Naive B cell (primary cell): ENCODE measurements around the gene RPL28. TPM values are rescaled to one million over a fixed set of nuclear protein-coding genes. Genes with fewer than 3 reads are reported as not detected.
"Not testable (repeated sequence)": the region's sequence is repeated elsewhere in the genome, so short reads cannot be mapped to it uniquely, and the experiment has no call there.

Source experiments
- ATAC-seq, 2 donors: fragments of 150-1000 bp; cut with Tn5 transposase; 2 replicates each; pipeline ENCODE4 v1.10.0; 2021; ENCODE audit warnings: low read depth in 2 of 2, mild to moderate bottlenecking in 2 of 2, moderate library complexity in 2 of 2
- DNase-seq: peaks from one replicate; pipeline ENCODE4 v3.0.0; 2022
- H3K27ac Mint-ChIP-seq, 6 donors: one replicate each; pipeline ENCODE4 v1.8.0; 2020 to 2022; ENCODE audit warnings: mild to moderate bottlenecking in 6 of 6, mixed read lengths in 6 of 6, moderate library complexity in 5 of 6, inconsistent platforms in 2 of 6
- H3K27me3 Mint-ChIP-seq, 3 donors: one replicate each; pipeline ENCODE4 v1.8.0; 2021 to 2022; ENCODE audit warnings: mixed read lengths in 3 of 3, mild to moderate bottlenecking in 1 of 3
- H3K36me3 Mint-ChIP-seq, 2 donors: one replicate each; pipeline ENCODE4 v1.8.0; 2020 to 2022; ENCODE audit warnings: mixed read lengths in 2 of 2, inconsistent platforms in 1 of 2, mild to moderate bottlenecking in 1 of 2
- H3K4me1 Mint-ChIP-seq, 3 donors: one replicate each; pipeline ENCODE4 v1.8.0; 2020 to 2022; ENCODE audit warnings: mixed read lengths in 3 of 3, inconsistent platforms in 1 of 3, mild to moderate bottlenecking in 1 of 3, moderate library complexity in 1 of 3
- H3K4me3 Mint-ChIP-seq, 8 donors: one replicate each; pipeline ENCODE4 v1.8.0; 2020 to 2022; ENCODE audit warnings: mild to moderate bottlenecking in 8 of 8, mixed read lengths in 8 of 8, moderate library complexity in 8 of 8, inconsistent platforms in 2 of 8
- H3K9me3 Mint-ChIP-seq, 7 donors: one replicate each; pipeline ENCODE4 v1.8.0; 2020 to 2022; ENCODE audit warnings: mixed read lengths in 7 of 7, mild to moderate bottlenecking in 5 of 7, inconsistent platforms in 2 of 7, moderate library complexity in 1 of 7
- polyA plus RNA-seq, 6 donors: library from polyadenylated mRNA; unstranded; fragments of 300-500 nt; fragmentation: Illumina TruSeq; gene quantifications; one replicate each; pipeline ENCODE4 v1.2.3, GENCODE V29; 2021; ENCODE audit warnings: low read depth in 6 of 6

The RPL28 gene
- polyA plus RNA-seq, 6 donors from 2014 or later, result 229 to 734 (median 601) TPM

- H3K4me1 Mint-ChIP-seq, result peaks cover 0 to 4% (median 0%) of the 10 kb centered on the region in 3 donors
- no peak overlapping the region for H3K4me3 Mint-ChIP-seq
- no peaks in the 10 kb centered on the region for H3K36me3 Mint-ChIP-seq
- H3K27me3 Mint-ChIP-seq, result peaks cover 5 to 19% (median 11%) of the 10 kb centered on the region in 3 donors
- H3K9me3 Mint-ChIP-seq, result no peaks in the 10 kb centered on the region
- ATAC-seq (no peak), DNase-seq (no peak)
- no peak overlapping the region for H3K27ac Mint-ChIP-seq
Observed at GRCh38 chr19:55419103-55419502, 33.4 kb downstream of the RPL28 start.

DNA sequence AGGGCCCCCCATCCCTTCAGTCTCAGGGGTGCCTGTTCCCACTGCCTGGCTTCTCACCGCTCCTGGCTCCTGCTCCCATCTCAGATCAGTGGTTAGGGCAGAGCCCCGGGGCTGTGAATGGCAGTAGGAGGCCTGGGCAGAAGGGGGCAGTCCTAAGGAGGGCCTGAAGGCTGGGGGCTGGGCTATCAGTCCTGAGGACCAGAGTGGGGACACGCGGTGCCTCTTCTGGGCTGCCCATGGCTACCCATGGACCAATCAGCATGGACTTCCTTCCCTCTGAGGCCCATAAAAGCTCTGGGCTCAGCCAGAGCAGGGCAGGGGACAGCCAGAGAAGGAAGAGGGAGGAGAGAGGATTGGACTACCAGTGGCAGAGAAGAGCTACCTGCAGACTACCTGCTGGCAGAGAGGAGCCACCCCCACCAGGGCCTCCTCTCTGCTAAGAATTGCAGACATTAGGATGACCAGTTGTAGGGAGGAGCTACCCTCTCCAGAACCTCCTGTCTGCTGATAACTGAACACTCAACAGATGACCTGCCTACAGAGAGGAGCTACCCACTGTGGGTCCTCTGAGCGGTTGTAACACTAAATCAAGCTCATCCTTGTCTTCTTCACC, 34.0 kb downstream of the RPL28 start:
- H3K36me3 Mint-ChIP-seq, result no peaks in the 10 kb centered on the region
- no peak overlapping the region for H3K27ac Mint-ChIP-seq
- no peaks in the 10 kb centered on the region for H3K9me3 Mint-ChIP-seq
- peaks cover 0 to 4% (median 0%) of the 10 kb centered on the region in 3 donors for H3K4me1 Mint-ChIP-seq
- ATAC-seq (no peak), DNase-seq (no peak)
- peaks cover 9 to 23% (median 11%) of the 10 kb centered on the region in 3 donors for H3K27me3 Mint-ChIP-seq
- no peak overlapping the region for H3K4me3 Mint-ChIP-seq

- H3K9me3 Mint-ChIP-seq, H3K36me3 Mint-ChIP-seq, ATAC-seq, H3K4me1 Mint-ChIP-seq, DNase-seq, H3K4me3 Mint-ChIP-seq: not testable (repeated sequence)
- Mint-ChIP-seq H3K27me3 (peaks cover 15 to 23% (median 16%) of the 10 kb centered on the region in 3 donors), H3K27ac (peak overlapping the region in 2 of 6 donors; percentile 11 to 21)
Observed at GRCh38 chr19:55421281-55421680, 35.5 kb downstream of the RPL28 start.

DNA sequence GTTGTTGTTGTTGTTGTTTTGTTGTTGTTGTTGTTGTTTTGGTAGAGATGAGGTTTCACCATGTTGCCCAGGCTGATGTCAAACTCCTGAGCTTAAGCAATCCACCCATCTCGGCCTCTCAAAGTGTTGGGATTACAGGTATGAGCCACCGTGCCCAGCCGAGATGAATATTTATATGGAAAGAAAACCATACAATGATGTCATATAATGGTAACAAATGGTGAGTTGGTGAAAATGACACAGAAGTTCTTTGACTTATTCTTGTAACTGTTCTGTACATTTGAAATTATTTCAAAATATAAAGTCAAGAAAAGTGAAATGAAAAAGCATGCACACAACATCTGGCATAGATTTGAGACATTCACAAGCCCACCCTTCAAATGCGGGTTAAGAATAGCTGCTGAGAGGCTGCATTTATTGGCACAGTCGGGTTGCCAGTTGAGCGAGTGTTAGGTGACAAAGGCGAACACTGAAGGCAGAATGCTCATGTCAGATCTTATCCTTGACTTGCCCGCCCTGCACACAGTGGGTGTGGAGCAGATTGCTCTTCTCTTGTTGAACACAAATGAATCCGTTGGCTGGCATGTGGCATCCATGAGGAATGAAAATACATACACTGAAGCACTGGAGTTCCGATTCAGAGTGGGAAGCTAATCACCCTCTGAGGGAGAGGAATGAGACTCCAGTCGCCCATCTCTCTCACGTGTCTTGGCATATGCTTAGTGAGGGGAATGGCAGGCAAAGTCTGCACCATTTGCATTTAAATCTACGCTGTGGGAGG, 37.7 kb downstream of the RPL28 start:
- ATAC-seq (no peak), DNase-seq (no peak)
- H3K27ac Mint-ChIP-seq, result no peak overlapping the region
- H3K36me3 Mint-ChIP-seq, result no peaks in the 10 kb centered on the region
- H3K4me1 Mint-ChIP-seq, result peaks cover 0 to 4% (median under 1%) of the 10 kb centered on the region in 3 donors
- H3K9me3 Mint-ChIP-seq, result no peaks in the 10 kb centered on the region
- H3K27me3 Mint-ChIP-seq, result peaks cover 10 to 28% (median 19%) of the 10 kb centered on the region in 3 donors
- H3K4me3 Mint-ChIP-seq, result no peak overlapping the region

GRCh38 chr19:55424518-55424917, 38.8 kb downstream of the RPL28 start:
- H3K27ac Mint-ChIP-seq, result no peak overlapping the region
- no peaks in the 10 kb centered on the region for H3K9me3 Mint-ChIP-seq
- peaks cover 10 to 36% (median 30%) of the 10 kb centered on the region in 3 donors for H3K27me3 Mint-ChIP-seq
- peak overlapping the region in 1 of 8 donors; percentile 4 for H3K4me3 Mint-ChIP-seq
- H3K36me3 Mint-ChIP-seq, result no peaks in the 10 kb centered on the region
- ATAC-seq (no peak), DNase-seq (no peak)
- peaks cover 0 to 4% (median 3%) of the 10 kb centered on the region in 3 donors for H3K4me1 Mint-ChIP-seq

- H3K4me3 Mint-ChIP-seq, result no peak overlapping the region
- no peak for DNase-seq
- H3K27ac Mint-ChIP-seq, result no peak overlapping the region
- no peak for ATAC-seq
- H3K4me1 Mint-ChIP-seq, result peaks cover 0 to 4% (median 3%) of the 10 kb centered on the region in 3 donors
- H3K27me3 Mint-ChIP-seq, result peaks cover 24 to 51% (median 45%) of the 10 kb centered on the region in 3 donors
- peaks cover 0 to 2% (median 0%) of the 10 kb centered on the region in 7 donors for H3K9me3 Mint-ChIP-seq
- no peaks in the 10 kb centered on the region for H3K36me3 Mint-ChIP-seq
Observed at GRCh38 chr19:55426042-55426441, 40.3 kb downstream of the RPL28 start.

GRCh38 chr19:55431183-55431582, 45.5 kb downstream of the RPL28 start:
- DNase-seq (no peak), ATAC-seq (no peak)
- Mint-ChIP-seq H3K4me1 (peaks cover 0 to 3% (median 0%) of the 10 kb centered on the region in 3 donors), H3K4me3 (no peak overlapping the region), H3K27ac (no peak overlapping the region), H3K36me3 (no peaks in the 10 kb centered on the region), H3K27me3 (peaks cover 29 to 59% (median 48%) of the 10 kb centered on the region in 3 donors), H3K9me3 (peaks cover 0 to 7% (median 0%) of the 10 kb centered on the region in 7 donors)

- H3K27ac Mint-ChIP-seq, result no peak overlapping the region
Observed at GRCh38 chr19:55432241-55432959, 46.7 kb downstream of the RPL28 start.

GRCh38 chr19:55433292-55433691, 47.6 kb downstream of the RPL28 start:
- H3K4me3 Mint-ChIP-seq, result no peak overlapping the region
- no peaks in the 10 kb centered on the region for H3K36me3 Mint-ChIP-seq
- peaks cover 0 to 7% (median 0%) of the 10 kb centered on the region in 7 donors for H3K9me3 Mint-ChIP-seq
- H3K27me3 Mint-ChIP-seq, result peaks cover 41 to 67% (median 64%) of the 10 kb centered on the region in 3 donors
- ATAC-seq (no peak), DNase-seq (no peak)
- peaks cover 0 to 3% (median 2%) of the 10 kb centered on the region in 3 donors for H3K4me1 Mint-ChIP-seq
- no peak overlapping the region for H3K27ac Mint-ChIP-seq

More at GRCh38 chr19:55432241-55432959, 46.7 kb downstream of the RPL28 start:
- Mint-ChIP-seq H3K4me1 (peaks cover 0 to 3% (median 2%) of the 10 kb centered on the region in 3 donors), H3K36me3 (no peaks in the 10 kb centered on the region), H3K27me3 (peaks cover 40 to 66% (median 60%) of the 10 kb centered on the region in 3 donors), H3K4me3 (no peak overlapping the region), H3K9me3 (peaks cover 0 to 7% (median 0%) of the 10 kb centered on the region in 7 donors)
- no peak for ATAC-seq
- no peak for DNase-seq

DNA sequence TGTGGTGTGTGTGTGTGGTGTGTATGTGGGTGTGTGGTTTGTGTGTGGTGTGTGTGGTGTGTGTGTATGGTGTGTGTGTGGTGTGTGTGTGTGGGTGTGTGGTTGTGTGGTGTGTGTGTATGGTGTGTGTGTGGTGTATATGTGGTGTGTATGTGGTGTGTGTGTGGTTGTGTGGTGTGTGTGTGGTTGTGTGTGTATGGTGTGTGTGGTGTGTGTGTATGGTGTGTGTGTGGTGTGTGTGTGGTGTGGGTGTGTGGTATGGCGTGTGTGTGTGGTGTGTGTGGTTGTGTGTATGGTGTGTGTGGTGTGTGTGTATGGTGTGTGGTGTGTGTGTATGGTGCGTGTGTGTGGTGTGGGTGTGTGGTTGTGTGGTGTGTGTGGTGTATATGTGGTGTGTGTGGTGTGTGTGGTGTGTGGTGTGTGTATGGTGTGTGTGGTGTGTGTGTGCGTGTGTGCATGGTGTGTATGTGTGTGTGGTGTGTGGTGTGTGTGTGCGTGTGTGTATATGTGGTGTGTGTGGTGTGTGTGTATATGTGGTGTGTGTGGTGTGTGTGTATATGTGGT, 48.7 kb downstream of the RPL28 start:
- Mint-ChIP-seq H3K9me3 (peaks cover 0 to 11% (median 0%) of the 10 kb centered on the region in 7 donors), H3K27me3 (peaks cover 48 to 67% (median 64%) of the 10 kb centered on the region in 3 donors), H3K36me3 (peaks cover 0 to 7% of the 10 kb centered on the region in 2 donors), H3K4me3 (no peak overlapping the region), H3K4me1 (peaks cover 2 to 7% (median 5%) of the 10 kb centered on the region in 3 donors), H3K27ac (no peak overlapping the region)
- no peak for DNase-seq
- no peak for ATAC-seq

- no peak overlapping the region for H3K4me3 Mint-ChIP-seq
- peaks cover 49 to 67% (median 64%) of the 10 kb centered on the region in 3 donors for H3K27me3 Mint-ChIP-seq
- DNase-seq (no peak), ATAC-seq (no peak)
- peaks cover 0 to 11% (median 0%) of the 10 kb centered on the region in 7 donors for H3K9me3 Mint-ChIP-seq
- peaks cover 8 to 11% (median 9%) of the 10 kb centered on the region in 3 donors for H3K4me1 Mint-ChIP-seq
- no peak overlapping the region for H3K27ac Mint-ChIP-seq
- peaks cover 0 to 13% of the 10 kb centered on the region in 2 donors for H3K36me3 Mint-ChIP-seq
Observed at GRCh38 chr19:55435020-55435419, 49.3 kb downstream of the RPL28 start.

- Mint-ChIP-seq H3K36me3 (peaks cover 0 to 25% of the 10 kb centered on the region in 2 donors), H3K4me1 (peaks cover 22% of the 10 kb centered on the region in 3 donors), H3K9me3 (peaks cover 0 to 14% (median 4%) of the 10 kb centered on the region in 7 donors), H3K27ac (no peak overlapping the region), H3K4me3 (peak overlapping the region in 1 of 8 donors; percentile 63), H3K27me3 (peaks cover 47 to 66% (median 63%) of the 10 kb centered on the region in 3 donors)
- ATAC-seq (no peak), DNase-seq (no peak)
Observed at GRCh38 chr19:55436847-55437246, 51.1 kb downstream of the RPL28 start.

- H3K4me3 Mint-ChIP-seq, result peak overlapping the region in 1 of 8 donors; percentile 63
- H3K27ac Mint-ChIP-seq, result no peak overlapping the region
- H3K4me1 Mint-ChIP-seq, result peaks cover 22 to 25% (median 23%) of the 10 kb centered on the region in 3 donors
- no peak for DNase-seq
- H3K36me3 Mint-ChIP-seq, result peaks cover 0 to 25% of the 10 kb centered on the region in 2 donors
- H3K9me3 Mint-ChIP-seq, result peaks cover 0 to 14% (median 4%) of the 10 kb centered on the region in 7 donors
- ATAC-seq, result no peak
- H3K27me3 Mint-ChIP-seq, result peaks cover 43 to 66% (median 62%) of the 10 kb centered on the region in 3 donors
Observed at GRCh38 chr19:55437410-55437809, 51.7 kb downstream of the RPL28 start.
